Transverse colon (tissue), 3 donors: ENCODE measurements around the gene KCNQ4.

Experiments
- EP300 ChIP-seq: sonication (generic); formaldehyde crosslinking; IDR thresholded peaks from one replicate; pipeline ENCODE4 v1.6.1; 2017; ENCODE audit warnings: antibody characterized with exemption, low read depth
- TF ChIP-seq, protein P1 (sequence below), 5 experiments: fragments of 200-600 bp in 3 of 5; fragments of 450-650 bp in 2 of 5; sonication (generic) in 3 of 5; IDR thresholded peaks; 1 replicate in 2 of 5; 2 replicates in 3 of 5; pipeline ENCODE4 v1.5.1; 2016 to 2017; ENCODE audit warnings: antibody characterized with exemption in 5 of 5, inconsistent platforms in 3 of 5, mild to moderate bottlenecking in 2 of 5, moderate library complexity in 1 of 5

DNA sequence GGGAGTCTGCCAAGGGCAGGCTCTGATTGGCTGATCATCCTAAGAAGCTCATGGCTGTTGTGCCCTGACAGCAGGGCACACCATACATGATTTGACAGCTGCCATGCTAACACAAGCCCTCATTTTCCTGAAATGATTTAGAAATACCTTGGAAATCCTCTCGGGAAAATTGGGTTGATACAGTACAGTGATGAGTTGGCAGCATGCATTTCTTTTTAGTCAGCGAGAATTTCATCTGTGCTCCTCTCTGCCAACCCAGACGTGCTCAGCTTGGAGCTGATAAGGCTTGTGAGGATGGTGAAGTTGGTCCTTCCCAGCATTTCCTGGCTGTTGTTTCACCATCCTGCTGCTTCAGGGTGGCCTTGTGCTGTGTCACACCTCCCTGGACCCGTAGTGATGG, 22.6 kb upstream of the KCNQ4 start:
- TF ChIP-seq EP300: no peak
- TF ChIP-seq, protein P1, sequence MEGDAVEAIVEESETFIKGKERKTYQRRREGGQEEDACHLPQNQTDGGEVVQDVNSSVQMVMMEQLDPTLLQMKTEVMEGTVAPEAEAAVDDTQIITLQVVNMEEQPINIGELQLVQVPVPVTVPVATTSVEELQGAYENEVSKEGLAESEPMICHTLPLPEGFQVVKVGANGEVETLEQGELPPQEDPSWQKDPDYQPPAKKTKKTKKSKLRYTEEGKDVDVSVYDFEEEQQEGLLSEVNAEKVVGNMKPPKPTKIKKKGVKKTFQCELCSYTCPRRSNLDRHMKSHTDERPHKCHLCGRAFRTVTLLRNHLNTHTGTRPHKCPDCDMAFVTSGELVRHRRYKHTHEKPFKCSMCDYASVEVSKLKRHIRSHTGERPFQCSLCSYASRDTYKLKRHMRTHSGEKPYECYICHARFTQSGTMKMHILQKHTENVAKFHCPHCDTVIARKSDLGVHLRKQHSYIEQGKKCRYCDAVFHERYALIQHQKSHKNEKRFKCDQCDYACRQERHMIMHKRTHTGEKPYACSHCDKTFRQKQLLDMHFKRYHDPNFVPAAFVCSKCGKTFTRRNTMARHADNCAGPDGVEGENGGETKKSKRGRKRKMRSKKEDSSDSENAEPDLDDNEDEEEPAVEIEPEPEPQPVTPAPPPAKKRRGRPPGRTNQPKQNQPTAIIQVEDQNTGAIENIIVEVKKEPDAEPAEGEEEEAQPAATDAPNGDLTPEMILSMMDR (IDR thresholded peaks at IDR 0.05): no peak
